HCT116 (cell line): ENCODE data around the gene KRT74. TPM values are rescaled to one million over a fixed set of nuclear protein-coding genes. Genes with fewer than 3 reads are reported as not detected.

Source experiments
- ATAC-seq: fragments of 200-7000 bp; cut with Tn5 transposase; 2 replicates; pipeline ENCODE4 v1.9.1; 2020; ENCODE audit warnings: mild to moderate bottlenecking, moderate library complexity
- BruUV-seq: library from RNA; stranded (reverse); fragments of 400-500 nt; replicated peaks from 2 replicates; lab custom pipeline; 2021; lab: Mats Ljungman, UMichigan
- CTCF ChIA-PET: fragments of 300-600 bp; sonication (Branson Sonifier 250); formaldehyde crosslinking; loops from one replicate; lab custom pipeline; 2021; ENCODE audit warnings: antibody characterized with exemption; lab: Charles Lee
- POLR2A ChIA-PET: fragments of 300-600, 350-600 bp; sonication (Branson Sonifier 250); formaldehyde crosslinking; loops from one replicate; lab custom pipeline; 2021; ENCODE audit warnings: antibody characterized with exemption; lab: Charles Lee
- RAD21 ChIA-PET, 2 experiments: fragments of 300-600 bp; sonication (Branson Sonifier 250); formaldehyde crosslinking; loops; one replicate each; lab custom pipeline; 2023; ENCODE audit warnings: low total read pairs in 2 of 2; ENCODE audit not compliant: uncharacterized antibody in 2 of 2, unreplicated experiment in 2 of 2, low non-redundant PET in 1 of 2; lab: Charles Lee
- DNase-seq: peaks from one replicate; pipeline ENCODE4 v3.0.0-alpha.2; 2010; ENCODE audit warnings: low read depth, low spot score
- H2AFZ ChIP-seq: fragments of 200-600 bp; shearing (Covaris generic), sonication (generic); 2 replicates; pipeline ENCODE4 v1.6.1; 2017; ENCODE audit warnings: low read depth, mixed run types, mixed read lengths, antibody characterized with exemption, low read length; ENCODE audit not compliant: poor library complexity, severe bottlenecking
- H3K27ac ChIP-seq: 2 replicates; pipeline ENCODE4 v1.5.1; 2012; ENCODE audit warnings: low read depth, low read length
- H3K27me3 ChIP-seq: fragments of 200-600 bp; sonication (generic); 2 replicates; pipeline ENCODE4 v1.6.1; 2016; ENCODE audit warnings: mixed run types, low read length, mixed read lengths; ENCODE audit not compliant: insufficient read depth
- H3K36me3 ChIP-seq, 2 experiments: fragments of 200-500 bp in 1 of 2; fragments of 200-600 bp in 1 of 2; sonication (Bioruptor generic) in 1 of 2; sonication (generic) in 1 of 2; 2 replicates each; pipeline versions ENCODE4 v1.5.1 to v1.6.1; 2014 to 2016; ENCODE audit warnings: low read length in 2 of 2, inconsistent platforms in 1 of 2, mixed read lengths in 1 of 2, mixed run types in 1 of 2; ENCODE audit not compliant: insufficient read depth in 2 of 2, control insufficient read depth in 1 of 2
- H3K4me1 ChIP-seq, 2 experiments: fragments of 200-600 bp in 1 of 2; sonication (generic) in 1 of 2; 2 replicates each; pipeline versions ENCODE4 v1.5.1 to v1.6.1; 2012 to 2017; ENCODE audit warnings: low read length in 2 of 2, inconsistent platforms in 1 of 2, mild to moderate bottlenecking in 1 of 2, mixed read lengths in 1 of 2, mixed run types in 1 of 2, moderate library complexity in 1 of 2; ENCODE audit not compliant: insufficient read depth in 2 of 2, control insufficient read depth in 1 of 2
- H3K4me2 ChIP-seq: fragments of 200-600 bp; sonication (generic); 2 replicates; pipeline ENCODE4 v1.6.1; 2017; ENCODE audit warnings: mixed run types, low read length, mixed read lengths
- H3K4me3 ChIP-seq, 2 experiments: fragments of 200-600 bp in 1 of 2; sonication (generic) in 1 of 2; replicated peaks in 1 of 2; 2 replicates each; pipeline ENCODE4 v1.5.1; 2011 to 2016; ENCODE audit warnings: low read length in 2 of 2, control low read depth in 1 of 2, low read depth in 1 of 2, mild to moderate bottlenecking in 1 of 2, mixed read lengths in 1 of 2, mixed run types in 1 of 2
- H3K79me2 ChIP-seq: fragments of 200-600 bp; sonication (generic); 2 replicates; pipeline ENCODE4 v1.6.1; 2017; ENCODE audit warnings: mild to moderate bottlenecking, mixed run types, low read length, moderate library complexity, mixed read lengths; ENCODE audit not compliant: insufficient read depth
- H3K9ac ChIP-seq: fragments of 200-600 bp; sonication (generic); 2 replicates; pipeline ENCODE4 v1.6.1; 2016; ENCODE audit warnings: low read length, mixed read lengths
- H3K9me2 ChIP-seq: fragments of 200-600 bp; sonication (generic), shearing (Covaris generic); 2 replicates; pipeline ENCODE4 v1.6.1; 2017; ENCODE audit warnings: mixed run types, mild to moderate bottlenecking, moderate library complexity; ENCODE audit not compliant: insufficient read depth
- H3K9me3 ChIP-seq, 2 experiments: fragments of 200-500 bp in 1 of 2; fragments of 200-600 bp in 1 of 2; sonication (Bioruptor generic) in 1 of 2; sonication (generic) in 1 of 2; 2 replicates each; pipeline ENCODE4 v1.6.1; 2014 to 2017; ENCODE audit warnings: low read length in 2 of 2, mixed read lengths in 2 of 2, inconsistent platforms in 1 of 2, low read depth in 1 of 2, mild to moderate bottlenecking in 1 of 2, mixed run types in 1 of 2, moderate library complexity in 1 of 2; ENCODE audit not compliant: control insufficient read depth in 1 of 2, insufficient read depth in 1 of 2
- H4K20me1 ChIP-seq: fragments of 200-600 bp; sonication (generic), shearing (Covaris generic); 2 replicates; pipeline ENCODE4 v1.6.1; 2017; ENCODE audit warnings: mixed run types, mild to moderate bottlenecking, moderate library complexity; ENCODE audit not compliant: insufficient read depth
- CBX3 ChIP-seq: IDR thresholded peaks from 2 replicates; pipeline ENCODE4 v1.6.1; 2012; ENCODE audit warnings: low read depth
- CEBPB ChIP-seq: IDR thresholded peaks from 2 replicates; pipeline ENCODE4 v1.6.1; 2012; ENCODE audit warnings: low read depth
- EGR1 ChIP-seq: IDR thresholded peaks from 2 replicates; pipeline ENCODE4 v1.6.1; 2012; ENCODE audit warnings: low read depth
- ELF1 ChIP-seq: IDR thresholded peaks from 2 replicates; pipeline ENCODE4 v1.6.1; 2012; ENCODE audit warnings: low read depth, borderline replicate concordance
- EZH2phosphoT487 ChIP-seq: fragments of 200-600 bp; IDR thresholded peaks from 2 replicates; pipeline ENCODE4 v1.6.1; 2018; ENCODE audit warnings: antibody characterized with exemption, borderline replicate concordance
- FOSL1 ChIP-seq: IDR thresholded peaks from 2 replicates; pipeline ENCODE4 v1.6.1; 2012; ENCODE audit warnings: low read depth
- JUND ChIP-seq: IDR thresholded peaks from 2 replicates; pipeline ENCODE4 v1.6.1; 2012
- POLR2A ChIP-seq: IDR thresholded peaks from 2 replicates; pipeline ENCODE4 v1.7.0; 2011; ENCODE audit warnings: borderline replicate concordance; ENCODE audit not compliant: insufficient read depth, insufficient read length; ENCODE audit errors: extremely low read depth
- POLR2AphosphoS5 ChIP-seq: IDR thresholded peaks from 2 replicates; pipeline ENCODE4 v1.6.1; 2011; ENCODE audit warnings: mild to moderate bottlenecking, low read depth, low read length, moderate library complexity
- RAD21 ChIP-seq: IDR thresholded peaks from 2 replicates; pipeline ENCODE4 v1.6.1; 2012; ENCODE audit warnings: low read depth, mild to moderate bottlenecking
- TCF7L2 ChIP-seq: IDR thresholded peaks from 2 replicates; pipeline ENCODE4 v1.7.0; 2011; ENCODE audit warnings: borderline replicate concordance, inconsistent platforms; ENCODE audit not compliant: insufficient read depth, insufficient read length; ENCODE audit errors: extremely low read depth
- ZFX ChIP-seq: fragments of 450-650 bp; IDR thresholded peaks from 2 replicates; pipeline ENCODE4 v1.6.1; 2017
- ZNF274 ChIP-seq: fragments of 200-500 bp; sonication (Bioruptor generic); IDR thresholded peaks from 2 replicates; pipeline ENCODE4 v1.6.1; 2014; ENCODE audit warnings: mild to moderate bottlenecking, low read depth, low read length, inconsistent platforms
- intact Hi-C: fragments of 100-400 bp; cut with micrococcal nuclease; formaldehyde crosslinking; loops from 2 replicates; pipeline ENCODE4 v1.10.0; 2022
- total RNA-seq: library from RNA; stranded (reverse); gene quantifications from one replicate; pipeline ENCODE4 v1.2.1, GENCODE V29; 2021; ENCODE audit not compliant: unreplicated experiment
- TF ChIP-seq, protein P1 (sequence below): IDR thresholded peaks from 2 replicates; pipeline ENCODE4 v1.6.1; 2012; ENCODE audit warnings: low read depth
- TF ChIP-seq, protein P2 (sequence below): IDR thresholded peaks from 2 replicates; pipeline ENCODE4 v1.6.1; 2011; ENCODE audit warnings: mild to moderate bottlenecking, low read length, moderate library complexity; ENCODE audit not compliant: insufficient replicate concordance; ENCODE audit errors: extremely low read depth
- TF ChIP-seq, protein P3 (sequence below): IDR thresholded peaks from 2 replicates; pipeline ENCODE4 v1.6.1; 2012

KRT74 gene
- total RNA-seq, 1 experiment from 2014 or later: not detected

DNA sequence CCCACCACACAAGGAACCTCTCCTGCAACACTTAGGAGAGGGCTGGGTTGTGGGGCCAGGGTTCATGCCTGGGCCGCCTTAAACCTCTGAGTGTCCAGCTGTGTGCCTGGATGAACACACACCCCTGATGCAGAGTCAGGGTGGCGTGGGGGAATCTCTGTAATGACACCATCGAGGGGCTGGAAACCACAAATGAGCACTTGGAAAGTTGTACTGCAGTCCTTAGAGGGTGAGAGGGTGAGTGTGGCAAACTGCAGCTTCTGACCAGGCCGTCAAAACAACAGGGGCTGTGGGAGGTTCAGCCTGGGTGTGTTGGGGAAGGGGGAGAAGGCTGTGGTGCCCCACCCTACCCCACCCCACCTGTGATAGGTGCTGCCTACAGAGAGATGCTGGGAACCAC is 41.0 kb downstream of the KRT74 start:
- no peaks in the 10 kb centered on the region for H3K9me3 ChIP-seq
- H2AFZ ChIP-seq: no peak overlapping the region
- no peaks in the 10 kb centered on the region for H4K20me1 ChIP-seq
- H3K9me2 ChIP-seq: no peaks in the 10 kb centered on the region
- RAD21 ChIA-PET: no interaction called here
- POLR2A ChIA-PET: no interaction called here
- H3K27ac ChIP-seq: no peak overlapping the region
- CTCF ChIA-PET: interaction anchor here (0.6 kb wide), 1 partner anchor 142 kb away, joined by 4 read pairs; no protein-coding TSS in a partner anchor
- no peak overlapping the region for H3K4me3 ChIP-seq
- no peaks in the 10 kb centered on the region for H3K27me3 ChIP-seq
- H3K4me1 ChIP-seq: no peaks in the 10 kb centered on the region
- no peaks in the 10 kb centered on the region for H3K79me2 ChIP-seq
- intact Hi-C loops: no loop called here
- TF ChIP-seq, protein P1, sequence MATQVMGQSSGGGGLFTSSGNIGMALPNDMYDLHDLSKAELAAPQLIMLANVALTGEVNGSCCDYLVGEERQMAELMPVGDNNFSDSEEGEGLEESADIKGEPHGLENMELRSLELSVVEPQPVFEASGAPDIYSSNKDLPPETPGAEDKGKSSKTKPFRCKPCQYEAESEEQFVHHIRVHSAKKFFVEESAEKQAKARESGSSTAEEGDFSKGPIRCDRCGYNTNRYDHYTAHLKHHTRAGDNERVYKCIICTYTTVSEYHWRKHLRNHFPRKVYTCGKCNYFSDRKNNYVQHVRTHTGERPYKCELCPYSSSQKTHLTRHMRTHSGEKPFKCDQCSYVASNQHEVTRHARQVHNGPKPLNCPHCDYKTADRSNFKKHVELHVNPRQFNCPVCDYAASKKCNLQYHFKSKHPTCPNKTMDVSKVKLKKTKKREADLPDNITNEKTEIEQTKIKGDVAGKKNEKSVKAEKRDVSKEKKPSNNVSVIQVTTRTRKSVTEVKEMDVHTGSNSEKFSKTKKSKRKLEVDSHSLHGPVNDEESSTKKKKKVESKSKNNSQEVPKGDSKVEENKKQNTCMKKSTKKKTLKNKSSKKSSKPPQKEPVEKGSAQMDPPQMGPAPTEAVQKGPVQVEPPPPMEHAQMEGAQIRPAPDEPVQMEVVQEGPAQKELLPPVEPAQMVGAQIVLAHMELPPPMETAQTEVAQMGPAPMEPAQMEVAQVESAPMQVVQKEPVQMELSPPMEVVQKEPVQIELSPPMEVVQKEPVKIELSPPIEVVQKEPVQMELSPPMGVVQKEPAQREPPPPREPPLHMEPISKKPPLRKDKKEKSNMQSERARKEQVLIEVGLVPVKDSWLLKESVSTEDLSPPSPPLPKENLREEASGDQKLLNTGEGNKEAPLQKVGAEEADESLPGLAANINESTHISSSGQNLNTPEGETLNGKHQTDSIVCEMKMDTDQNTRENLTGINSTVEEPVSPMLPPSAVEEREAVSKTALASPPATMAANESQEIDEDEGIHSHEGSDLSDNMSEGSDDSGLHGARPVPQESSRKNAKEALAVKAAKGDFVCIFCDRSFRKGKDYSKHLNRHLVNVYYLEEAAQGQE: no peak
- TF ChIP-seq ZFX: no peak
- no peak for TF ChIP-seq POLR2A
- TF ChIP-seq TCF7L2: no peak
- TF ChIP-seq CBX3: no peak
- TF ChIP-seq FOSL1: no peak
- TF ChIP-seq, protein P2, sequence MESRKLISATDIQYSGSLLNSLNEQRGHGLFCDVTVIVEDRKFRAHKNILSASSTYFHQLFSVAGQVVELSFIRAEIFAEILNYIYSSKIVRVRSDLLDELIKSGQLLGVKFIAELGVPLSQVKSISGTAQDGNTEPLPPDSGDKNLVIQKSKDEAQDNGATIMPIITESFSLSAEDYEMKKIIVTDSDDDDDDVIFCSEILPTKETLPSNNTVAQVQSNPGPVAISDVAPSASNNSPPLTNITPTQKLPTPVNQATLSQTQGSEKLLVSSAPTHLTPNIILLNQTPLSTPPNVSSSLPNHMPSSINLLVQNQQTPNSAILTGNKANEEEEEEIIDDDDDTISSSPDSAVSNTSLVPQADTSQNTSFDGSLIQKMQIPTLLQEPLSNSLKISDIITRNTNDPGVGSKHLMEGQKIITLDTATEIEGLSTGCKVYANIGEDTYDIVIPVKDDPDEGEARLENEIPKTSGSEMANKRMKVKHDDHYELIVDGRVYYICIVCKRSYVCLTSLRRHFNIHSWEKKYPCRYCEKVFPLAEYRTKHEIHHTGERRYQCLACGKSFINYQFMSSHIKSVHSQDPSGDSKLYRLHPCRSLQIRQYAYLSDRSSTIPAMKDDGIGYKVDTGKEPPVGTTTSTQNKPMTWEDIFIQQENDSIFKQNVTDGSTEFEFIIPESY: no peak
- no peak for TF ChIP-seq EZH2phosphoT487
- no peak for TF ChIP-seq ELF1
- TF ChIP-seq ZNF274: no peak
- no peak for TF ChIP-seq RAD21
- TF ChIP-seq, protein P3, sequence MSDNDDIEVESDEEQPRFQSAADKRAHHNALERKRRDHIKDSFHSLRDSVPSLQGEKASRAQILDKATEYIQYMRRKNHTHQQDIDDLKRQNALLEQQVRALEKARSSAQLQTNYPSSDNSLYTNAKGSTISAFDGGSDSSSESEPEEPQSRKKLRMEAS: no peak
- TF ChIP-seq EGR1: no peak
- no peak for TF ChIP-seq JUND
- no peak for TF ChIP-seq POLR2AphosphoS5
- no peak for TF ChIP-seq CEBPB
- no peak overlapping the region for H3K9ac ChIP-seq
- BruUV-seq: no TSS peak
- DNase-seq (no peak), ATAC-seq (no peak)
- H3K36me3 ChIP-seq: no peaks in the 10 kb centered on the region
- H3K4me2 ChIP-seq: no peak overlapping the region
